GM21619 (cell line): ENCODE data around the gene PRDM1.
"Not testable (repeated sequence)": the region's sequence is repeated elsewhere in the genome, so short reads cannot be mapped to it uniquely, and the experiment has no call there.

ENCODE experiments used
- ATAC-seq: cut with Tn5 transposase; IDR thresholded peaks from one replicate; pipeline ENCODE4 v1.9.1; 2021; ENCODE audit not compliant: unreplicated experiment

PRDM1 gene

DNA sequence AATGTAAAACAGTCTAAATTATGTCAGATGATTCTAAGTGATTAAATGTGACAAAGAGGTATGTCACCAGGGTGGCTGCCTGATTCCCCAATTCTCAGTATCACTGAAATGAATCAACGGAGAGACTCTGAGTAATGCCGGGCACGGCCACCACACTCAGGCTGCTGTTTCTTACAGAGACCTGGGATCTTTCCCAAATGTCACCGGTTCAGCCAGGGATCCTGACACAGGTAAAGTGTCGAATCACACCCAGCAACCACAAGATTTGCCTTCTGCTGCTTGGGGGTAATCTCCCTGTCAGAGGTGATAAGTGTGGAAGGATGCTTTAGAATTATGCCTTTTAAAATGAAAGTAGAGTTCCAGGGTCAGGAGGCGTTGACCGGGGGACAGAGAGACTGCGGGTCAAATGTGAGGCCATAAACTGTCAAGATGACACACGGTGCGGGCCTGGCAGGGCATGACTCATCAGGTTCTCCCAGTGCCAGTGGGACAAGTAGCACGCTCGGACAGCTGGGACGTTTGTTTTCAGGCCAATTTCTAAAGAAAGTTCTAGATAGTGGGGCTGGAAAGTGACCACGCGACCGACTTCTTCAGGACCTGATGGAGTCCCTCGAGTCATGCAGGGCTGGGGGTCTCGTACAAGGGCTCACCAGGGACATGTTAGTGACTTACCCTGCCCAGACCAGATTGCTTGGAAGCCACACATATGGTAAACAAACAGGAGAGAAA lies 48.9 kb downstream of the PRDM1 start:
- ATAC-seq = no peak

DNA sequence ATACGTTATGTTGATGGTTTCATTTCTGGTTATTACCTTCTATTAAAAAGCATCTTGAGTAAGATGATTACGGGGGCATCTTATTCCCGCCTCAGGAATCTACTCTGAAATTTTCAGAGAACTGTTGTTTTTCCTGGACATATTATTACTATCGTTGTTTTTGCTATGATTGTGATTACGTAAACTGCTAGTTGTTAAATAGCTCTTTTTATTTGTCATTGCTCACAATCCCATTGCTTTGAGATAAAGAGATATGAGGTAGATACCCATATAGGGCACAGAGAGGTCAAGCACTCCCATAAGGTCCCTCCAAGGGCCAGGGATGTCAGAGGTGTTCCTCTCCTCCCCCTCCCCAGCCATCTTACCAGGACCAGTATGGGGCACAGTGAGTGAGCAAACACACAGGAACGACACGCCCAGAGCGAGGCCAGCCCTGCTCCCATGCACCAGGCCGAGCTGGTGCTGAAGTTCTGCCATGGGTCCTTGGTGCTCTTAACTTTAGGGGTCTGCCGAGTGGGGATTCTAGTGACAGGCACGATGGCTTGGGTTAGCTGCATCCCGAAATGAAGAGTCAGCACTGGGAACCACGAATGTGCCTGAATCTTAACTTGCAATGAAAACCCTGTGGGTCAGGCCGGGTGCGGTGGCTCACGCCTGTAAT lies 49.9 kb downstream of the PRDM1 start:
- ATAC-seq = no peak

DNA sequence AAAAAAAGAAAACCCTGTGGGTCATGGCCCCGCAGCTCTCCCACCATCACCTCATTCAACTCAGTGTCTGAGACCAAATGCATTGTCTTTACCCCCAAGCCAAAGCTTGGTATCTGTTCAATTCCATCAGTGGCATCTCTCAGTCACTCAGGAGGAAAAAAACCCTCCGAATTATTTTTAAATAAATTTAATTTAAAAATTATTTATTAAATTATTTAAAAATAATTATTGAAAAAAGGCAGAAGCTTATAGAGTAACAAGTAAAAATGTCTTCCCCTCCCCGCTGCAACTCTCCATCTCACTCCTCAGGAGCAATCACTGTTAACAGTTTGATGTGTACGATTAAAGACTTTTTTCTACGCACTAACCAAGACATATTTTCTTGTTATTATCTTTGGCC lies 50.7 kb downstream of the PRDM1 start:
- no peak for ATAC-seq

DNA sequence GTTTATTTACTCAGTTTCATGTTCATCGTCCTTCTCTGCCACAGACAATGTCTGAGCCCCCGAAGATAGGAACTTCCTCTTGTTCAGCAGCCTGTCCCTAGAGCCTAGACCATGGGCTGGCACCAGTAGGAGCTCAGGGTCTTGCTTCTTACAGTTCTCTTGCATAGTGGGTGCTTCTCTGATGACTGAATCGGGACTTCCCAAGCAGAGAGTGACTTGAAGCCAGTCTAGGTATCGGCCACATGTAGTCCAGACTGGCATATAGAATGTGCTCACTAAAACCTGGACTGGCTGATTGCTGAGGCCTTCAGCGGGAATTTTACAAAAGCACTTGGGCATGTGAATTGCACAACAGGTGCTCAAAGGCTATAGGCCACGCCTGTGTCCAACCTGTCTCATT lies 52.0 kb downstream of the PRDM1 start:
- ATAC-seq = no peak

DNA sequence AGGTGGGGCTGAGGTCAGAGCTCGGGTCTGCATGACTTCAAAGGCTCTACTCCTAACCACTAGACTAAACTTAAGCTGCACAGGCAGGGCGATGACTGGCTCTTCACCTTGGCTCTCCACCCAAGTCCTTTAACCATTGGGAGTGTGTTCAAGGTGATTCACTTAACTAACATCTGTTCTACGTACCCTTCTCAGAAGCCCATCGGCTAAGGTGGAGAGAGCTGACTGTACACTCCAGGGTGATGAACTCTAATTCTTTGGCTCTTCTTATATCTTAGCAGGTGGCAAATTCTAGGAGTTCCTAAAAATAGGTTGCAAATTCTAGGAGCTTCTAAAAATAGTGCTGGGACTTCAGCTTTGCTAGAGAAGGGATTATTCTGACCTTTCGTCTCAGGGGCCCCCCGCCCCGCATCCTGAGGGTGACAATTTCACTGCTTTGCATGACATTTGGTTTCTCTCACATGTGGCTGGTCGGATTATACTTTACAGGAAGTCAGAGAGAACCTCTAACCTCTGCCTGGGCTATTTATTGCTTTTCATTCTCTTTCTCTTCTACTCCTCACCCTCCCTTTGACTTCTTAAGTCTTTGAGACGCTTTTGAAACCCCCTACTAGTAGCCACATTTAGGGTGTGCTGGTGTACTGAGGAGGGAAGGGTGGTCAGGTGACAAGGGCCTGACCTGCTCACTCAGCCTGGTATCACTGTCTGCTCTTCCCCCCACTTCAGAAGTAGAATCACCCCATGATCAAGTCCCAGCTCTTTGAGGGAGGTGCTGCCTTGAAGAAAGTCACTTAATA lies 55.5 kb downstream of the PRDM1 start:
- peak; percentile 76 for ATAC-seq

DNA sequence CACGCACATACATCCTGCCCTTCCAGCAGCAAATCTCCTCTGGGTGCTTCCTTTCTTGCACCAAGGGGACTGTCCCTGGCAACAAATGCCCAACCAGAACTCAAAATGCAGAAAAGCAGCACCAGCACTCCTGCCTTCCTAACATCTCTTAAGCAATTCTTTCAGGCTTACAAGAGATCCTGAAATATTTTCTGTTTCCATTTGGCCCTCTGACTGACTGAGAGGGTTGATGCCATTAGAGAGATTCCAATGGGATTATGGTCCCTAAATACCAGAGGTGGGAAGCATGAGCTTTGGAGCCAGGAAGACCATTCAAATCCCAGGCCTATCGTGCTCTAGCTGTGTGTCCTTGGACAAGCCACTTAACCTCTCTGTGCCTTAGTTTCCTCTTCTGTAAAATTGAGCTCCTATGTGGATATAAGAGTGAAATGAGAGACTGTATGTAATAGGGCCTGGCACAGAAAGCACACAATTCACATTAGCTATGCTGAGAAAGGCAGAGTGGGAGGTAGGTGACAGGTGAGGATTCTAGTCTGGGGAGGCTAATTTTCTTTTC lies 56.8 kb downstream of the PRDM1 start:
- no peak for ATAC-seq

DNA sequence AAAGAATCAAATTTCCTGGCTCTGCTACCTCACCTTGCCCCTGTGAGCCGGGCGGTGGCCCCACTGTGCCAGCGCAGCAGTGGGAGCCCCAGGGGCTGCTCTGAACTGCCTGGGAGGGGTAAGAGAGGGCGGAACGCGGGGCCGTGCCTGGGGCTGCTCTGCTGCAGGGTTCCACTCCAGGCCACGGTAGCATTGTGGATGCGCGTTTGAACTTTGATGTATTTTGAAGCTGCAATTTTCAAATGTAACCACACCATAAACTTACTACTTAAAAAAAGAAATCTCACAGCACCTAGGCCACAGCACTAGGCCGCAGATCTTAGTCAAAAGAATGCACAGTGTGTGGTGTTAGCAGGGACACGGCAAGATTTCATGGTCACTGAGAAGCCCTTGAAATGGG lies 57.5 kb downstream of the PRDM1 start:
- ATAC-seq = no peak

DNA sequence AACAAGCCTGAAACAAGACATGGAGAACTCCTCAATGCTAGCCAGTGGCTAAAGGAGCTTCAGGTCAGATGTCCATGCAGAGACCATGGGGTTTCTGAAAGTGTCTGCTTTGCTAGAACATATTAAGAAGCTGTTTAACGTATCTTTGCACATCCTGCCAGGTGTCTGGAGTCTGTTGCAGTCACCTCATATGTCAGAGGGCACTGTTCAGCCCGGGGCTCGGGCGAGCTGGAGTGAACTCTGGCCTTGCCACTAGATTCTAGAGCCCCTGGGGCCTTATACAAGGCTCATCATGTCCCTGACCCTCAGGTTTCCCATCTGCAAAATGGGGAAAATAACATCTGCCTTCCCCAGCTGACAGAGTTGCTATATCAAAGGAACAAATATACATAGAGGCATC lies 59.0 kb downstream of the PRDM1 start:
- ATAC-seq = no peak

DNA sequence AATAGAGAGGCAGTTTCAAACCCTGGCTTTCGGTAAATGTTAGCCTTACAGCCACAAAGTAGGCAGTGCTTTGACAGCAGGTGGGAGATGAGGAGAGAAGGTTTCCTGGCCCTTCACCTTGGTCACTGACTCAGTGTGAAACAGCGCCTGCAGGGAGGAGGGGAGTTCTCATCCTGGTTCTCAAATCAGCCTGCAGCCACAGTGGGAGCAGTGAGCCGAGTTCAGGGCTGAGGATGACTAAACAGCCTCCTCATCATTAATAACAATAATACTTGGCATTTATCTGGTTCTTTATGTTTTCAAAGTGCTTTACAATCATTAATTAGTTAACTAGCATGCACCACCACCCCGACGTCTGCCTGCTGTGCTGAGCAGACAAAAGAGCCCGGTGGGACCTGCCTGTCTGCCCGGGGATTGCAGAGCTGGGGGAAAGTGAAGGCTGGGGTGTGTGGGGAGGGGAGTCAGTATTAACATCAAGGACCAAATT lies 59.6 kb downstream of the PRDM1 start:
- peak; percentile 29 for ATAC-seq

DNA sequence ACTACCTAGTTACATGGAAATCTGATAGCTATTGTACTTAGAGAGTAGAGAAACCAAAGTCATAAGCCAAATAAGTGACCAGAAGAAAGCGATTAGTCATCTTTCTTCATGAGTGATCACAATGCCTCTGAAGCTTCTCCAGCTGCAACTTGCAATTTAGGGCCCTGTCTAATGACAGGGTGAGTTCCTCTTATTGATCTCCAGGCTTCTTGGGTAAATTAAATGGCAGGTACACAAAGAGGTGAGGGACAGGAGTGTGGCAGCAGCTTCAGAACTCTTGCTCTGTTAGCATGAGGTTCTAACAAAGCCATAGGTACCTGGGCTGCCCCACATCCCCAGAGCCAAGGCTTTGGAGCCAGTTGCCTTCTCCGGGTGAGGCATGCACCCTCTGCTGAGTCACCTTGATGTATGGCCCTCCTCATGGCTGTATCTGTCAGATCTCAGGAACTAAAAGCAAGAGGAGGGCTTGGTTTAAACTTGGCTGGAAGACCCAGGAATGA lies 60.8 kb downstream of the PRDM1 start:
- ATAC-seq = peak; percentile 32

DNA sequence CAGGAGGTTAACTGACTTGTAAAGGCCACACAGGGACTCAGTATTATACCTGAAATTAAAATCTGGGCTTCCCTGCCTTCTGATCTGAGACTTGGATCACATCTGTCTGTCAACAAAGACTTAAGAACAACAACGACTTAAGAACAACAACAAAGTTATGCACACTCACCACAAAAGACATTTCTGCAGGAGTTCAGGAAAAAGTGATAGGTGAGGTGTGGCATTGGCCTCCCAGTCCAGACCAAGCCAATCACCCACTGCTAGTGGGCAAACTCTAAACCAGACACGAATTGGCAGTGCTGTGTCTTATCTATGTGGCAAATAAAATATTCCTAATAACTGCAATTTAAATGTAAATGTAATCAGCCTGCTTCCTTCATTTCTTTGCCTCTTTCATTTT lies 61.3 kb downstream of the PRDM1 start:
- ATAC-seq = no peak

DNA sequence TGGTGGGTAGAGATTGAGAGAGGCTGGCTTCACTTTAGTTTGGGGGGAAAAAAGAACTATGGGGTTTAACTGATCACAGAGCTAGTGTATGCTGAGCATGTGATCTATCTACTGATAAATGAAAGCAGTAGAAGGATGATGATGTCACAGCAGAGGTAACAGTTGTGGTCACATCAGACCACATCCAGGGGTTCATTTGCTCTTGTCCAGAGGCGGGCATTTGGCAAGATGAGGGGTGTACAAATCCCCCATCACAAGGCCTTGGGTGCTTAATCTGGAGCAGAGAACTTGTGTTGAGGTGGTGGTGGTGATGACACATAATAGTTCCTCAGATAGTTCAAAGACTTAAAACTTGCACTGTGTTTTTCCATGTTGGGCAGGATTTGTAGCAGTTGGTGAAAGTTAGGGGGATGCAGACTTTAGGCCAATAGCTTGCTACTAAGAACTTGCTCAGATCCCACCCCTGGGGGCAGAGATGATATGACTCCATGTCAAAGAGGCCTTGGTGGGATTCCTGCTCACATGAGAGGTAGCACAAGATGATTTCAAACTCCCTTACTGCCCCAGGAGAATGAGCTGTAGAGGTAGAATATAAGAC lies 63.4 kb downstream of the PRDM1 start:
- no peak for ATAC-seq

DNA sequence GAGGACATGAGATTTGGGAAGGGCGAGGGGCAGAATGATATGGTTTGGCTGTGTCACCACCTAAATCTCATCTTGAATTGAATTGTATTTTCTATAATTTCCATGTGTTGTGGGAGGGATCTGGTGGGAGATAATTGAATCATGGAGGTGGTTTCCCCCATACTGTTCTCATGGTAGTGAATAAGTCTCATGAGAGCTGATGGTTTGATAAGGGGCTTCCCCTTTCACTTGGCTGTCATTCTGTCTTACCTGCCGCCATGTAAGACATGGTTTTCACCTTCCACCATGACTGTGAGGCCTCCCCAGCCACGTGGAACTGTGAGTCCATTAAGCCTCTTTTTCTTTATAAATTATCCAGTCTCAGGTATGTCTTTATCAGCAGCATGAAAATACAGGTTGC lies 66.3 kb downstream of the PRDM1 start:
- ATAC-seq = not testable (repeated sequence)

DNA sequence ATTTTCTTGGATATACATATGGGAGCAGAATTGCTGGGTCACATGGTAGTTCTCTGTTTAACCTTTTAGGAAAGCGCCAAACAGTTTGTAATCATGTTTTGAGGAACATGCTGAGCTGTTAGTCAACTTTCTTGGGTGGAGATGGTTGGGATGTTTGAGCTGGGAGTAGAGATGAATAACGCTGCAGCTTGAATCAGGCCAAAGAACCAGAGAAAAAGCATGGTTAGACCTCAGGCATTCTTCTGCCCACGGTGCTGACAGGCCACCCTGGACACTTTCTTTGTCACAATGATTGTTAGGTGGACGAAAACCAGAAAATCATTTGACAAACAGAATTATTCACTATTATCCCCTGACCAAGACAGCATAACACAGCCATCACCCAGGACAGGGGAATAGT lies 66.8 kb downstream of the PRDM1 start:
- ATAC-seq = no peak

DNA sequence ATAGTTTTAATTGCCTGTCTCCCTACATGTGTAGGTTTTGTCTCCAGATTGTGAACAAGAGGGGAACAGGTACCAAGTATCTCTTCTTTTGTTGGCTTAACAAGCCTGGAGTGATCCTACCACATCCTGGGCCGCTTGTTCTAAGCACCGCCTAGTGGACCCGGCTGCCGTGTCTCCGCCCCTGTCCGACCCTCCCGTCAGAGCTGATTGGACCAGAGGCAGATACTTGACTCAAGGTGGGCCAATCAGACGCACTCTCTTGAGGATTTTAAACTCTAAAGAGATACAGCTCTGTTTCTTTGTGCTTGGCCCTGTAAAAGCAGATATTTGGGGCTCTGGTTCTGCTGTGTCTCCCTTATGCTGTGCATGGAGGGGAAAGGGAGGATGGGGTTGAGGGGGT lies 68.2 kb downstream of the PRDM1 start:
- ATAC-seq = no peak

DNA sequence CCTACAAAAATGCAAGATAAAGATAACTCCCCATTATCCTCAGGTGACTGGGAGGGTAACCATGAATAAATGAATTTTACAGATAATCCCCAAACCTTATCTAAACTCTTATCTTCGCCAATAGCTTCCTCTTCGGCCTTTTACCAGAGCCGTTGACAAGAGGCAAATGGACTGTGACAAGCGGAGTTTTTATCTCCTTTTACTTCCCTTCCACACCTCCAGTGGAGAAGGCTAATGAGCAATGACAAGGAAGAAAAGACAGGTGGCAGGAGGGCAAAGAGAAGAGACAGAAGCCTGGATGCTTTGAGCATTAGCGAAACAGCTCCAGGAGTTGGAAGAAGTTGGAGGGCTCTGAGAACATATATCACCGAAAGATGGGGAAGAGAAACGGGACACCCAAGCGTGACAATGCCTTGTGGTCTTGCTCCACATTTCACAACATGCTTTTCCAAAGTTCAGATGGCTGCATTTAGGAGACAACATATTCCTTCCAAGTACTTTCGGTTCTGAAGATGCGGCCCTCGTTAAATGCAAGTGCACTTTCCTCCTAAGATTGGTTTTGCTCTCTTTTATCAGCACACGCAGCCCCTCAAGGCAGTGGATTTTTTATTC lies 69.2 kb downstream of the PRDM1 start:
- no peak for ATAC-seq

DNA sequence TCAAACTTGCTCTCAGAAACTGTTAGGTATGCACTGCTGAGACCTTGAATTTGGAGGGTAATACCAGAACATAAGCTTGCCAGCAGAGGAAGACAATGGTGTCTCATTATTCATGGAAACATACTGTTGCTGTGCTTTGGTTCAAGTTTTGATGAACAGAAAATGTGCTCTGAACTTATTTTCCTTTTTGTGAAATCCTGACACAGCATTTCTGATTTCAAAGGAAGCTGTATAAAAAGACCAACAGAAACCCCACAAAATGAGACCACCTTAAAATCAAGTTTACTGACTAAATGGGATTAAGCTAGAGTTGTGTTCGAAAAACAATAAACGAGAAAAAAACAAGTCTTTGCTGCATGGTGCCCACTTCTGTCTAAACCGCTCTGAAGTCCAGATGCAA lies 70.3 kb downstream of the PRDM1 start:
- ATAC-seq = no peak

DNA sequence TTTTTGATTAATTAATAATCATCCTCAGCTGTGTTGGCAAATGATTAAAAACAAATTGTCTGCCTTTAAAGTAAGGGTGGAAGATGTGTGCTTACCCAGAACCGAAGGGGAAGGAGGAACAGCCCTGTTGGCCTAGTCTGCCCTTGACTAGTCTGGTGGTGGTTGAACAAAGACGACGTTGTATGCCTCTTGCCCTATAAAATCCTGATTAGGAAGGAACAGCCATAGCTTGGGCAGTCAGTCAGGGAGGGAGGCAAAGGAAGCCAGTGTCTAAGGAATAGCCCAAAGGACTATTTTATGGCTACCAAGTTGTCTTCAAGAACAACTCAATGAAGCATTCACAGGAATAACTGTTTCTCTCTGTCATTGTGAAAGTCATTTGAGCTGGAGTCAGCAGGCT lies 70.7 kb downstream of the PRDM1 start:
- ATAC-seq = no peak

DNA sequence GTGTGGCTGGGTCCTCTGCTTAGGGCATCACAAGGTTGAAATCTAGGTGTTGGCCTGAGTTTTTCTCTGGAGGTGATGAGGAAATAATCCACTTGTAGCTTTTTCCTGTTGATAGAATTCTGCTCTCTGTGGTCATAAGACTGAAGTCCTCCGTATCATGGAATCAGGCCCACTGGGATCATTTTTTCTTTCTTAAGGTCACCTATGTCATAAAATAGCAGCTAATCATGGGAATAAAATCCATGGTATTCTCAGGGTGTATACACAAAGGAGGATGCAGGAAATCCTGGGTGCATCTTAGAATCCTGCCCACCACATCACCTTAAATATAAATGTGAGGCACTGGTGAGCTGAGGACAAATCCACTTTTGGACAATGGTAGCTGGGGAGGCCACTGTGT lies 72.7 kb downstream of the PRDM1 start:
- ATAC-seq = no peak
